Caco-2 (cell line): ENCODE results near the gene ARHGEF7. TPM values are rescaled to one million over a fixed set of nuclear protein-coding genes. Genes with fewer than 3 reads are reported as not detected.

Source experiments
- BruUV-seq: library from RNA; stranded (reverse); fragments of 400-500 nt; replicated peaks from 2 replicates; lab custom pipeline; 2021; lab: Mats Ljungman, UMichigan
- CTCF ChIA-PET: fragments of 300-600 bp; sonication (Branson Sonifier 250); formaldehyde crosslinking; loops from one replicate; lab custom pipeline; 2022; ENCODE audit warnings: antibody characterized with exemption; lab: Charles Lee
- POLR2A ChIA-PET: fragments of 300-600 bp; sonication (Branson Sonifier 250); formaldehyde crosslinking; loops from one replicate; lab custom pipeline; 2022; ENCODE audit warnings: antibody characterized with exemption; lab: Charles Lee
- DNase-seq, 2 experiments: peaks; one replicate each; pipeline versions ENCODE4 v3.0.0 to v3.0.0-alpha.2; 2020 to 2022
- H3K27me3 ChIP-seq: replicated peaks from 2 replicates; pipeline ENCODE4 v1.6.0; 2011; ENCODE audit warnings: low read length; ENCODE audit not compliant: control insufficient read depth, insufficient read depth
- H3K36me3 ChIP-seq: 2 replicates; pipeline ENCODE4 v1.5.1; 2011; ENCODE audit warnings: low read length; ENCODE audit not compliant: control insufficient read depth, insufficient read depth
- H3K4me1 ChIP-seq: fragments of 250-450 bp; sonication (Bioruptor Pico); 2 replicates; pipeline ENCODE4 v1.5.1; 2020; ENCODE audit warnings: mild to moderate bottlenecking
- H3K4me3 ChIP-seq: 2 replicates; pipeline ENCODE4 v1.5.1; 2011; ENCODE audit warnings: low read depth, mild to moderate bottlenecking, control low read depth, low read length
- H3K9me3 ChIP-seq: fragments of 250-450 bp; sonication (Bioruptor Pico); 2 replicates; pipeline ENCODE4 v1.5.1; 2020; ENCODE audit warnings: mild to moderate bottlenecking, moderate library complexity
- H3K27ac Mint-ChIP-seq: one replicate; pipeline ENCODE4 v1.8.0; 2022; ENCODE audit warnings: mixed read lengths; ENCODE audit not compliant: unreplicated experiment
- H3K27me3 Mint-ChIP-seq: one replicate; pipeline ENCODE4 v1.8.0; 2022; ENCODE audit warnings: mixed read lengths; ENCODE audit not compliant: insufficient read depth, unreplicated experiment
- H3K36me3 Mint-ChIP-seq: one replicate; pipeline ENCODE4 v1.8.0; 2022; ENCODE audit warnings: mild to moderate bottlenecking, mixed read lengths; ENCODE audit not compliant: insufficient read depth, unreplicated experiment
- H3K4me1 Mint-ChIP-seq: one replicate; pipeline ENCODE4 v1.8.0; 2022; ENCODE audit warnings: low read depth, mixed read lengths; ENCODE audit not compliant: unreplicated experiment
- H3K4me3 Mint-ChIP-seq: one replicate; pipeline ENCODE4 v1.8.0; 2022; ENCODE audit warnings: mild to moderate bottlenecking, moderate library complexity, mixed read lengths; ENCODE audit not compliant: unreplicated experiment
- H3K9me3 Mint-ChIP-seq: one replicate; pipeline ENCODE4 v1.8.0; 2022; ENCODE audit warnings: mixed read lengths; ENCODE audit not compliant: unreplicated experiment
- CTCF ChIP-seq, 2 experiments: fragments of 200-600 bp in 1 of 2; IDR thresholded peaks; 1 replicate in 1 of 2; 2 replicates in 1 of 2; pipeline versions ENCODE4 v1.5.1 to v1.8.0; 2011 to 2022; ENCODE audit warnings: antibody characterized with exemption in 1 of 2, control low read depth in 1 of 2, inconsistent platforms in 1 of 2, low read depth in 1 of 2, low read length in 1 of 2, mild to moderate bottlenecking in 1 of 2, moderate library complexity in 1 of 2; ENCODE audit not compliant: insufficient read depth in 1 of 2, severe bottlenecking in 1 of 2, unreplicated experiment in 1 of 2
- intact Hi-C: fragments of 100-400 bp; cut with micrococcal nuclease; formaldehyde crosslinking; loops from one replicate; pipeline ENCODE4 v1.10.0; 2022; ENCODE audit not compliant: unreplicated experiment
- total RNA-seq: library from RNA; stranded (reverse); gene quantifications from 2 replicates; pipeline ENCODE4 v1.2.3, GENCODE V29; 2022

Gene ARHGEF7
- total RNA-seq, 1 experiment from 2014 or later, result 60.5 TPM

DNA sequence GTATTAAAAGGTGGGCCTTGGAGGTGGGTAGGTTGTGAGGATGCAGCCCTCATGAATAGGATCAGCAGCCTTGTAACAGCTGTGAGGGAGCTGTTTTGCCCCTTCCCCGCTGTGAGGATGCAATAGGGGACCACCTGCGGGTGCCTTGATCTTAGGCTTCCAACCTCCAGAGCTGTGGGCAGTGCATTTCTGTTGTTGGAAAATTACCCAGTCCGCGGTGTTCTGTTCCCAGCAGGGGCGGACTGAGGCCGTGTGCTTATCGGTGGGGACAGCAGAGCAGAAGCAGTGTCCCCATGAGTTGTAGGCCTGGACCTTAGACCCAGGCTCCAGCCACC is 150.6 kb downstream of the ARHGEF7 start:
- Mint-ChIP-seq H3K36me3 (peaks cover 59% of the 10 kb centered on the region), H3K9me3 (no peaks in the 10 kb centered on the region), H3K4me1 (no peaks in the 10 kb centered on the region), H3K27ac (no peak overlapping the region), H3K27me3 (no peaks in the 10 kb centered on the region), H3K4me3 (no peak overlapping the region)
- no peaks in the 10 kb centered on the region for H3K9me3 ChIP-seq
- no peak overlapping the region for H3K4me3 ChIP-seq
- no peaks in the 10 kb centered on the region for H3K36me3 ChIP-seq
- no TSS peak for BruUV-seq
- intact Hi-C loops, result no loop called here
- H3K4me1 ChIP-seq, result no peaks in the 10 kb centered on the region
- DNase-seq, result no peak
- H3K27me3 ChIP-seq, result no peaks in the 10 kb centered on the region
- no peak for TF ChIP-seq CTCF (IDR thresholded peaks at IDR 0.05; ENCODE audit: insufficient read depth in 1 of 2, low read depth in 1 of 2, low read length in 1 of 2, severe bottlenecking in 1 of 2, unreplicated experiment in 1 of 2)
- POLR2A ChIA-PET, result no interaction called here
- CTCF ChIA-PET, result no interaction called here

GRCh38 chr13:111267205-111267604 is 152.1 kb downstream of the ARHGEF7 start:
- intact Hi-C loops, result no loop called here
- no peaks in the 10 kb centered on the region for H3K27me3 Mint-ChIP-seq
- H3K4me1 ChIP-seq, result no peaks in the 10 kb centered on the region
- no peak overlapping the region for H3K4me3 Mint-ChIP-seq
- DNase-seq, result no peak
- ChIA-PET CTCF (no interaction called here), POLR2A (no interaction called here)
- BruUV-seq, result no TSS peak
- H3K9me3 ChIP-seq, result no peaks in the 10 kb centered on the region
- H3K36me3 ChIP-seq, result no peaks in the 10 kb centered on the region
- no peak overlapping the region for H3K27ac Mint-ChIP-seq
- no peak for TF ChIP-seq CTCF (IDR thresholded peaks at IDR 0.05; ENCODE audit: insufficient read depth in 1 of 2, low read depth in 1 of 2, low read length in 1 of 2, severe bottlenecking in 1 of 2, unreplicated experiment in 1 of 2)
- no peaks in the 10 kb centered on the region for H3K27me3 ChIP-seq
- no peaks in the 10 kb centered on the region for H3K9me3 Mint-ChIP-seq
- no peaks in the 10 kb centered on the region for H3K4me1 Mint-ChIP-seq
- no peak overlapping the region for H3K4me3 ChIP-seq
- peaks cover 53% of the 10 kb centered on the region for H3K36me3 Mint-ChIP-seq

DNA sequence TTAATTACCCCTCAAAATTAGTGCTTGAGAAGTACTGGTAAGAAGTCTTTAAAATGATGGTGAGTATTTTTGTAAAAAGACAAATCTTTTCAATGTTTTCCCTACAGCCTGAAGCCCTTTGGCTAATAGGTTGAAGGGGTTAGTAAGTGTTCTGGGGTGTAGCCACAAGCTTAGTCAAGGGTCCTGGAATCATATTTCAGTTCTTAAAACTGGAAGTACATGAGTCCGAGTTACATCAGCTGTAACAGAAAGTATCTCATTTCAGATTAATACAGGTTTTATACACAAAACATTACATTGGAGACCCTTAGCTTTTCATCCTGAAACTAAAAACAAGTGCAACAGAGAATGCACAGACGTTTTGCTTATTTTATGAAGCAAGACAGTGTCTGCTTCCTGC is 152.7 kb downstream of the ARHGEF7 start:
- intact Hi-C loops, result no loop called here
- H3K4me3 Mint-ChIP-seq, result no peak overlapping the region

More for the DNA sequence above, 152.7 kb downstream of the ARHGEF7 start:
- BruUV-seq, result no TSS peak
- H3K27ac Mint-ChIP-seq, result no peak overlapping the region
- no peaks in the 10 kb centered on the region for H3K4me1 Mint-ChIP-seq
- ChIA-PET CTCF (no interaction called here), POLR2A (no interaction called here)
- no peak for TF ChIP-seq CTCF (IDR thresholded peaks at IDR 0.05; ENCODE audit: insufficient read depth in 1 of 2, low read depth in 1 of 2, low read length in 1 of 2, severe bottlenecking in 1 of 2, unreplicated experiment in 1 of 2)
- no peaks in the 10 kb centered on the region for H3K9me3 ChIP-seq
- no peaks in the 10 kb centered on the region for H3K36me3 ChIP-seq
- no peak overlapping the region for H3K4me3 ChIP-seq
- H3K4me1 ChIP-seq, result no peaks in the 10 kb centered on the region
- H3K27me3 Mint-ChIP-seq, result no peaks in the 10 kb centered on the region
- no peak for DNase-seq
- no peaks in the 10 kb centered on the region for H3K9me3 Mint-ChIP-seq
- H3K27me3 ChIP-seq, result no peaks in the 10 kb centered on the region
- H3K36me3 Mint-ChIP-seq, result peaks cover 48% of the 10 kb centered on the region
